Muscle layer of colon (tissue), 2 donors: ENCODE results near the gene RAI1.

Experiments
- H3K27ac ChIP-seq: one replicate; pipeline ENCODE4 v1.7.0; 2013; ENCODE audit warnings: low read depth, mild to moderate bottlenecking, low read length, moderate library complexity
- H3K27me3 ChIP-seq, 2 donors: one replicate each; pipeline ENCODE4 v1.7.0; 2013; ENCODE audit warnings: low read length in 2 of 2, mild to moderate bottlenecking in 2 of 2; ENCODE audit not compliant: insufficient read depth in 2 of 2, control insufficient read depth in 1 of 2
- H3K36me3 ChIP-seq: one replicate; pipeline ENCODE4 v1.7.0; 2013; ENCODE audit warnings: mild to moderate bottlenecking, low read length; ENCODE audit not compliant: insufficient read depth
- H3K4me1 ChIP-seq: one replicate; pipeline ENCODE4 v1.7.0; 2013; ENCODE audit warnings: mild to moderate bottlenecking, low read length; ENCODE audit not compliant: insufficient read depth
- H3K4me3 ChIP-seq, 2 donors: one replicate each; pipeline ENCODE4 v1.7.0; 2013; ENCODE audit warnings: low read length in 2 of 2, low read depth in 1 of 2, mild to moderate bottlenecking in 1 of 2, moderate library complexity in 1 of 2
- H3K9ac ChIP-seq: one replicate; pipeline ENCODE4 v1.7.0; 2013; ENCODE audit warnings: low read length
- H3K9me3 ChIP-seq: one replicate; pipeline ENCODE4 v1.7.0; 2013; ENCODE audit warnings: mild to moderate bottlenecking, low read length
- donor health status: abdominal sarcoma.
- donor health status: Adenocarcinoma of cecum.

The RAI1 gene

GRCh38 chr17:17792551-17793377, 111.5 kb downstream of the RAI1 start:
- H3K27ac ChIP-seq = peak overlapping the region; percentile 31
- peaks cover 32% of the 10 kb centered on the region for H3K36me3 ChIP-seq
- H3K9me3 ChIP-seq = no peaks in the 10 kb centered on the region
- H3K27me3 ChIP-seq = no peaks in the 10 kb centered on the region
- no peak overlapping the region for H3K9ac ChIP-seq
- no peak overlapping the region for H3K4me3 ChIP-seq
- H3K4me1 ChIP-seq = peaks cover 45% of the 10 kb centered on the region

DNA sequence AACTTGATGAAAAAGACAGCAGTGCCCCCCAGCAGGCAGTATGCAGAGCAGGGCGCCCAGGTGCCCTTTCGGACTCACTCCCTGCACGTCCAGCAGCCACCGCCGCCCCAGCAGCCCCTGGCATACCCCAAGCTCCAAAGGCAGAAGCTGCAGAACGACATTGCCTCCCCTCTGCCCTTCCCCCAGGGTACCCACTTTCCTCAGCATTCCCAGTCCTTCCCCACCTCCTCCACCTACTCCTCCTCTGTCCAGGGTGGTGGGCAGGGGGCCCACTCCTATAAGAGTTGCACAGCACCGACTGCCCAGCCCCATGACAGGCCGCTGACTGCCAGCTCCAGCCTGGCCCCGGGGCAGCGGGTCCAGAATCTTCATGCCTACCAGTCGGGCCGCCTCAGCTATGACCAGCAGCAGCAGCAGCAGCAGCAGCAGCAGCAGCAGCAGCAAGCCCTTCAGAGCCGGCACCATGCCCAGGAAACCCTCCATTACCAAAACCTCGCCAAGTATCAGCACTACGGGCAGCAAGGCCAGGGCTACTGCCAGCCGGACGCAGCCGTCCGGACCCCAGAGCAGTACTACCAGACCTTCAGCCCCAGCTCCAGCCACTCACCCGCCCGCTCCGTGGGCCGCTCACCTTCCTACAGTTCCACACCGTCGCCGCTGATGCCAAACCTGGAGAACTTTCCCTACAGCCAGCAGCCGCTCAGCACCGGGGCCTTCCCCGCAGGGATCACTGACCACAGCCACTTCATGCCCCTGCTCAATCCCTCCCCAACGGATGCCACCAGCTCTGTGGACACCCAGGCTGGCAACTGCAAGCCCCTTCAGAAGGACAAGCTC, 112.3 kb downstream of the RAI1 start:
- Histone ChIP-seq H3K27me3 (no peaks in the 10 kb centered on the region), H3K9ac (no peak overlapping the region), H3K36me3 (peaks cover 36% of the 10 kb centered on the region), H3K4me3 (no peak overlapping the region), H3K4me1 (peaks cover 45% of the 10 kb centered on the region), H3K9me3 (no peaks in the 10 kb centered on the region), H3K27ac (peak overlapping the region; percentile 63)

DNA sequence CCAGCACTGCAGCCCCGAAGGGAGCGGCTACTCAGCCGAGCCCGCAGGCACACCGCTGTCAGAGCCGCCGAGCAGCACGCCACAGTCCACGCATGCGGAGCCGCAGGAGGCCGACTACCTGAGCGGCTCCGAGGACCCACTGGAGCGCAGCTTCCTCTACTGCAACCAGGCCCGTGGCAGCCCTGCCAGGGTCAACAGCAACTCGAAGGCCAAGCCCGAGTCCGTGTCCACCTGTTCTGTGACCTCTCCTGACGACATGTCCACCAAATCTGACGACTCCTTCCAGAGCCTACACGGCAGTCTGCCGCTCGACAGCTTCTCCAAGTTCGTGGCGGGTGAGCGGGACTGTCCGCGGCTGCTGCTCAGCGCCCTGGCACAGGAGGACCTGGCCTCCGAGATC, 113.1 kb downstream of the RAI1 start:
- Histone ChIP-seq H3K4me3 (no peak overlapping the region), H3K9me3 (no peaks in the 10 kb centered on the region), H3K27me3 (no peaks in the 10 kb centered on the region), H3K9ac (no peak overlapping the region), H3K27ac (no peak overlapping the region), H3K4me1 (peaks cover 45% of the 10 kb centered on the region), H3K36me3 (peaks cover 44% of the 10 kb centered on the region)

DNA sequence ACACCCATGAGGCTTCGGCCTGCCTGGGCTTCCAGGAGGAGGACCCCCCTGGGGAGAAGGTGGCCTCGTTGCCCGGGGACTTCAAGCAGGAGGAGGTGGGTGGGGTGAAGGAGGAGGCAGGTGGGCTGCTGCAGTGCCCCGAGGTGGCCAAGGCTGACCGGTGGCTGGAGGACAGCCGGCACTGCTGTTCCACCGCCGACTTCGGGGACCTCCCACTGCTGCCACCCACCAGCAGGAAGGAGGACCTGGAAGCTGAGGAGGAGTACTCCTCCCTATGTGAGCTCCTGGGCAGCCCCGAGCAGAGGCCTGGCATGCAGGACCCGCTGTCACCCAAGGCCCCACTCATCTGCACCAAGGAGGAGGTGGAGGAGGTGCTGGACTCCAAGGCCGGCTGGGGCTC, 114.0 kb downstream of the RAI1 start:
- Histone ChIP-seq H3K27me3 (no peaks in the 10 kb centered on the region), H3K36me3 (peaks cover 44% of the 10 kb centered on the region), H3K27ac (no peak overlapping the region), H3K4me3 (no peak overlapping the region), H3K9ac (no peak overlapping the region), H3K9me3 (no peaks in the 10 kb centered on the region), H3K4me1 (peaks cover 37% of the 10 kb centered on the region)

- Histone ChIP-seq H3K9me3 (no peaks in the 10 kb centered on the region), H3K4me3 (no peak overlapping the region), H3K27me3 (no peaks in the 10 kb centered on the region), H3K36me3 (peaks cover 46% of the 10 kb centered on the region), H3K4me1 (peaks cover 29% of the 10 kb centered on the region), H3K9ac (no peak overlapping the region), H3K27ac (no peak overlapping the region)
Measured at GRCh38 chr17:17795946-17796786, 114.9 kb downstream of the RAI1 start.

DNA sequence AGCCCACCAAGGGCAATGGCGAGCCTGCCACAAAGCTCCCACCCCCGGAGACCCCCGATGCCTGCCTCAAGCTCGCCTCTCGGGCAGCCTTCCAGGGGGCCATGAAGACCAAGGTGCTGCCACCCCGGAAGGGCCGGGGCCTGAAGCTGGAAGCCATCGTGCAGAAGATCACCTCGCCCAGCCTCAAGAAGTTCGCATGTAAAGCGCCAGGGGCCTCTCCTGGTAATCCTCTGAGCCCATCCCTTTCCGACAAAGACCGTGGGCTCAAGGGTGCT, 115.5 kb downstream of the RAI1 start:
- Histone ChIP-seq H3K4me1 (peaks cover 23% of the 10 kb centered on the region), H3K4me3 (no peak overlapping the region), H3K9me3 (no peaks in the 10 kb centered on the region), H3K27me3 (no peaks in the 10 kb centered on the region), H3K9ac (no peak overlapping the region), H3K36me3 (peaks cover 48% of the 10 kb centered on the region), H3K27ac (no peak overlapping the region)

GRCh38 chr17:17797119-17797809, 116.0 kb downstream of the RAI1 start:
- Histone ChIP-seq H3K4me3 (no peak overlapping the region), H3K27ac (no peak overlapping the region), H3K4me1 (peaks cover 18% of the 10 kb centered on the region), H3K27me3 (no peaks in the 10 kb centered on the region), H3K36me3 (peaks cover 48% of the 10 kb centered on the region), H3K9ac (no peak overlapping the region), H3K9me3 (no peaks in the 10 kb centered on the region)

DNA sequence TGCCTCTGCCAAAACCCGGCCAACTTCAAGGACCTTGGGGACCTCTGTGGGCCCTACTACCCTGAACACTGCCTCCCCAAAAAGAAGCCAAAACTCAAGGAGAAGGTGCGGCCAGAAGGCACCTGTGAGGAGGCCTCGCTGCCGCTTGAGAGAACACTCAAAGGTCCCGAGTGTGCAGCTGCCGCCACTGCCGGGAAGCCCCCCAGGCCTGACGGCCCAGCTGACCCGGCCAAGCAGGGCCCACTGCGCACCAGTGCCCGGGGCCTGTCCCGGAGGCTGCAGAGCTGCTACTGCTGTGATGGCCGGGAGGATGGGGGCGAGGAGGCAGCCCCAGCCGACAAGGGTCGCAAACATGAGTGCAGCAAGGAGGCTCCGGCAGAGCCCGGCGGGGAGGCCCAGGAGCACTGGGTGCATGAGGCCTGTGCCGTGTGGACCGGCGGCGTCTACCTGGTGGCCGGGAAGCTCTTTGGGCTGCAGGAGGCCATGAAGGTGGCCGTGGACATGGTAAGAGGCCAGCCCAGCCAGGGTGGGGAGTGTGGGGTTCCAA, 116.8 kb downstream of the RAI1 start:
- Histone ChIP-seq H3K4me1 (peaks cover 12% of the 10 kb centered on the region), H3K36me3 (peaks cover 48% of the 10 kb centered on the region), H3K27me3 (no peaks in the 10 kb centered on the region), H3K27ac (no peak overlapping the region), H3K9me3 (no peaks in the 10 kb centered on the region), H3K9ac (no peak overlapping the region), H3K4me3 (no peak overlapping the region)

GRCh38 chr17:17798573-17799255, 117.5 kb downstream of the RAI1 start:
- H3K27ac ChIP-seq = no peak overlapping the region
- peaks cover 49% of the 10 kb centered on the region for H3K36me3 ChIP-seq
- peaks cover 6% of the 10 kb centered on the region for H3K4me1 ChIP-seq
- no peak overlapping the region for H3K9ac ChIP-seq
- no peak overlapping the region for H3K4me3 ChIP-seq
- H3K27me3 ChIP-seq = no peaks in the 10 kb centered on the region
- no peaks in the 10 kb centered on the region for H3K9me3 ChIP-seq

- Histone ChIP-seq H3K4me3 (no peak overlapping the region), H3K4me1 (no peaks in the 10 kb centered on the region), H3K27ac (no peak overlapping the region), H3K36me3 (peaks cover 44% of the 10 kb centered on the region), H3K9me3 (no peaks in the 10 kb centered on the region), H3K9ac (no peak overlapping the region), H3K27me3 (no peaks in the 10 kb centered on the region)
Measured at GRCh38 chr17:17800504-17801021, 119.3 kb downstream of the RAI1 start.
